ENCODE measurements around the gene FGR.
"Not testable (repeated sequence)": the region's sequence is repeated elsewhere in the genome, so short reads cannot be mapped to it uniquely, and the experiment has no call there.

The FGR gene

GRCh38 chr1:27626031-27626935 lies 8.7 kb downstream of the FGR start:
- no peak overlapping the region for H3K4me3 ChIP-seq
- TF ChIP-seq CTCF (IDR thresholded peaks at IDR 0.05) = no peak
- H3K27ac ChIP-seq = peak overlapping the region in 1 of 2 donors; percentile 61
- DNase-seq (ENCODE audit: low spot score) = no peak

GRCh38 chr1:27624467-27625178 lies 10.4 kb downstream of the FGR start:
- no peak for TF ChIP-seq CTCF (IDR thresholded peaks at IDR 0.05)
- no peak for DNase-seq (ENCODE audit: low spot score)
- Histone ChIP-seq H3K27ac (peak overlapping the region in 1 of 2 donors; percentile 61), H3K4me3 (no peak overlapping the region)

- no peak for DNase-seq (ENCODE audit: low spot score)
- H3K27ac ChIP-seq = no peak overlapping the region
- no peak for TF ChIP-seq CTCF (IDR thresholded peaks at IDR 0.05)
- H3K4me3 ChIP-seq = no peak overlapping the region
Measured at GRCh38 chr1:27623327-27624212, 11.4 kb downstream of the FGR start.

- no peak for TF ChIP-seq CTCF (IDR thresholded peaks at IDR 0.05)
- Histone ChIP-seq H3K4me3 (no peak overlapping the region), H3K27ac (no peak overlapping the region)
- DNase-seq (ENCODE audit: low spot score) = no peak
Measured at GRCh38 chr1:27622828-27623227, 12.2 kb downstream of the FGR start.

- TF ChIP-seq CTCF (IDR thresholded peaks at IDR 0.05) = no peak
- H3K27ac ChIP-seq = no peak overlapping the region
- DNase-seq (ENCODE audit: low spot score) = no peak
- H3K4me3 ChIP-seq = no peak overlapping the region
Measured at GRCh38 chr1:27621051-27621920, 13.7 kb downstream of the FGR start.

GRCh38 chr1:27619782-27620438 lies 15.1 kb downstream of the FGR start:
- DNase-seq (ENCODE audit: low spot score); H3K27ac ChIP-seq; H3K4me3 ChIP-seq: not testable (repeated sequence)

Data from coronary artery (tissue), 2 donors.